GM12874 (cell line): ENCODE results near the gene INPP5A.

Experiments
- CTCF ChIP-seq: IDR thresholded peaks from 2 replicates; pipeline ENCODE4 v1.5.1; 2011; ENCODE audit warnings: low read depth, mild to moderate bottlenecking, control low read depth, low read length, moderate library complexity; ENCODE audit not compliant: insufficient read depth

The INPP5A gene

GRCh38 chr10:132532749-132533560 is 4.6 kb upstream of the INPP5A start:
- TF ChIP-seq CTCF: no peak

GRCh38 chr10:132533571-132534260 is 3.9 kb upstream of the INPP5A start:
- TF ChIP-seq CTCF: no peak

GRCh38 chr10:132534391-132535064 is 3.1 kb upstream of the INPP5A start:
- no peak for TF ChIP-seq CTCF

GRCh38 chr10:132535065-132535651 is 2.4 kb upstream of the INPP5A start:
- TF ChIP-seq CTCF: no peak

GRCh38 chr10:132536241-132536876 is 1.2 kb upstream of the INPP5A start:
- no peak for TF ChIP-seq CTCF

GRCh38 chr10:132536877-132537683 is 507 bp upstream of the INPP5A start:
- peak; percentile 26; the same call in 1 of the 2 replicates for TF ChIP-seq CTCF
